KMS-11 (cell line): ENCODE data around the gene ITGA2.
"Not testable (repeated sequence)": the region's sequence is repeated elsewhere in the genome, so short reads cannot be mapped to it uniquely, and the experiment has no call there.

Experiments used
- H2AFZ ChIP-seq: fragments of 200-600 bp; sonication (generic); 2 replicates; pipeline ENCODE4 v1.6.1; 2016; ENCODE audit warnings: antibody characterized with exemption, mixed run types, low read depth
- H3K27ac ChIP-seq: fragments of 200-600 bp; sonication (generic); 2 replicates; pipeline ENCODE4 v1.6.1; 2016; ENCODE audit warnings: mild to moderate bottlenecking, mixed run types
- H3K27me3 ChIP-seq: fragments of 200-600 bp; sonication (generic); 2 replicates; pipeline ENCODE4 v1.6.1; 2017; ENCODE audit warnings: mild to moderate bottlenecking, low read depth, mixed run types, moderate library complexity; ENCODE audit not compliant: insufficient read depth
- H3K36me3 ChIP-seq: fragments of 200-600 bp; sonication (generic); 2 replicates; pipeline ENCODE4 v1.6.1; 2017; ENCODE audit warnings: mild to moderate bottlenecking, mixed run types; ENCODE audit not compliant: insufficient read depth
- H3K4me1 ChIP-seq: fragments of 200-600 bp; sonication (generic); 2 replicates; pipeline ENCODE4 v1.6.1; 2016; ENCODE audit warnings: mild to moderate bottlenecking, low read depth, mixed run types; ENCODE audit not compliant: poor library complexity, severe bottlenecking
- H3K4me2 ChIP-seq: fragments of 200-600 bp; sonication (generic); 2 replicates; pipeline ENCODE4 v1.7.0; 2016; ENCODE audit warnings: mild to moderate bottlenecking, mixed run types
- H3K4me3 ChIP-seq: fragments of 200-600 bp; sonication (generic); IDR thresholded peaks from 2 replicates; pipeline ENCODE4 v1.6.1; 2017; ENCODE audit warnings: low read depth, low read length, mixed read lengths; ENCODE audit not compliant: insufficient read depth
- H3K79me2 ChIP-seq: fragments of 200-600 bp; sonication (generic); 2 replicates; pipeline ENCODE4 v1.6.1; 2016; ENCODE audit warnings: low read depth, mixed run types; ENCODE audit not compliant: insufficient read depth
- H3K9ac ChIP-seq: fragments of 200-600 bp; sonication (generic); 2 replicates; pipeline ENCODE4 v1.6.1; 2016; ENCODE audit warnings: mild to moderate bottlenecking, mixed run types
- H4K20me1 ChIP-seq: fragments of 200-600 bp; sonication (generic); 2 replicates; pipeline ENCODE4 v1.6.1; 2016; ENCODE audit warnings: mild to moderate bottlenecking, mixed run types; ENCODE audit not compliant: insufficient read depth
- CTCF ChIP-seq: fragments of 200-600 bp; sonication (generic); conservative IDR thresholded peaks from 2 replicates; pipeline ENCODE4 v1.6.1; 2017; ENCODE audit warnings: low read depth, mild to moderate bottlenecking, antibody characterized with exemption, low read length, moderate library complexity, mixed read lengths

The ITGA2 gene

GRCh38 chr5:52963636-52964035, 25.5 kb upstream of the ITGA2 start:
- Histone ChIP-seq H4K20me1 (no peaks in the 10 kb centered on the region), H2AFZ (no peak overlapping the region), H3K4me1 (no peaks in the 10 kb centered on the region), H3K4me3 (no peak overlapping the region), H3K4me2 (no peak overlapping the region), H3K79me2 (no peaks in the 10 kb centered on the region), H3K27ac (no peak overlapping the region), H3K27me3 (no peaks in the 10 kb centered on the region), H3K9ac (no peak overlapping the region), H3K36me3 (no peaks in the 10 kb centered on the region)
- no peak for TF ChIP-seq CTCF

- Histone ChIP-seq H4K20me1 (no peaks in the 10 kb centered on the region), H3K27ac (no peak overlapping the region), H3K4me3 (no peak overlapping the region), H3K4me2 (no peak overlapping the region), H3K79me2 (no peaks in the 10 kb centered on the region), H3K9ac (no peak overlapping the region), H3K4me1 (no peaks in the 10 kb centered on the region), H3K27me3 (no peaks in the 10 kb centered on the region), H2AFZ (no peak overlapping the region), H3K36me3 (no peaks in the 10 kb centered on the region)
- TF ChIP-seq CTCF, result no peak
Measured at GRCh38 chr5:52964138-52964537, 25.0 kb upstream of the ITGA2 start.

- H3K4me1 ChIP-seq, H3K4me2 ChIP-seq, H4K20me1 ChIP-seq, H2AFZ ChIP-seq, H3K9ac ChIP-seq, H3K36me3 ChIP-seq, H3K27me3 ChIP-seq, H3K27ac ChIP-seq, H3K4me3 ChIP-seq, H3K79me2 ChIP-seq: not testable (repeated sequence)
Measured at GRCh38 chr5:52976157-52976556, 13.0 kb upstream of the ITGA2 start.

DNA sequence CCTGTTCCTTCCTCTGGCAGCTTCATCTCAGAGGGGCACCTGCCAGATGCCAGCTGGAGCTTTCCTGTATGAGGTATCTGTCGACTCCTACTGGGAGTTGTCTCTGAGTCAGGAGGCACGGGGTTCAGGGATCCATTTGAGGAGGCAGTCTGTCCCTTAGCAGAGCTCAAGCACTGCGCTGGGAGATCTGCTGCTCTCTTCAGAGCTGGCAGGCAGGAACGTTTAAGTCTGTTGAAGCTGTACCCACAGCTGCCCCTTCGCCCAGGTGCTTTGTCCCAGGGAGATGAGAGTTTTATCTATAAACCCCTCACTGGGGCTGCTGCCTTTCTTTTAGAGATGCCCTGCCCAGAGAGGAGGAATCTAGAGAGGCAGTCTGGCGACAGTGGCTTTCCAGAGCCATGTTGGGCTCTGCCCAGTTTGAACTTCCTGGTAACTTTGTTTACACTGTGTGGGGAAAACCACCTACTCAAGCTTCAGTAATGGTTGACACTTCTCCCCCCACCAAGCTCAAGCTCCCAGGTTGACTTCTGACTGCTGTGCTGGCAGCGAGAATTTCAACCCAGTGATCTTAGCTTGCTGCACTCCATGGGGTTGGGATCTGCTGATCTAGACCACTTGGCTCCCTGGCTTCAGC, 11.8 kb upstream of the ITGA2 start:
- Histone ChIP-seq H4K20me1 (no peaks in the 10 kb centered on the region), H3K4me2 (no peak overlapping the region), H3K4me3 (no peak overlapping the region), H3K9ac (no peak overlapping the region), H3K27me3 (no peaks in the 10 kb centered on the region), H2AFZ (no peak overlapping the region), H3K36me3 (no peaks in the 10 kb centered on the region), H3K4me1 (no peaks in the 10 kb centered on the region), H3K27ac (no peak overlapping the region), H3K79me2 (no peaks in the 10 kb centered on the region)
- no peak for TF ChIP-seq CTCF

GRCh38 chr5:52981507-52981906, 7.6 kb upstream of the ITGA2 start:
- Histone ChIP-seq H3K79me2 (no peaks in the 10 kb centered on the region), H3K36me3 (no peaks in the 10 kb centered on the region), H3K4me3 (no peak overlapping the region), H3K4me1 (no peaks in the 10 kb centered on the region), H3K27me3 (no peaks in the 10 kb centered on the region), H4K20me1 (no peaks in the 10 kb centered on the region), H3K4me2 (no peak overlapping the region), H3K9ac (no peak overlapping the region), H3K27ac (no peak overlapping the region), H2AFZ (no peak overlapping the region)
- TF ChIP-seq CTCF, result no peak
